GM12878 (cell line): Measurements from ENCODE around the gene CCDC136. TPM values are rescaled to one million over a fixed set of nuclear protein-coding genes. Genes with fewer than 3 reads are reported as not detected.

Source experiments
- BCL11A ChIP-seq: IDR thresholded peaks from 2 replicates; pipeline ENCODE4 v1.6.1; 2011; ENCODE audit warnings: low read depth, low read length
- FOXM1 ChIP-seq: IDR thresholded peaks from 2 replicates; pipeline ENCODE4 v1.6.1; 2012; ENCODE audit warnings: low read depth, mild to moderate bottlenecking, inconsistent platforms, low read length, moderate library complexity
- MEF2A ChIP-seq: IDR thresholded peaks from 2 replicates; pipeline ENCODE4 v1.6.1; 2011; ENCODE audit warnings: low read depth, mild to moderate bottlenecking, low read length, moderate library complexity; ENCODE audit not compliant: insufficient read depth
- NR2C1 ChIP-seq: fragments of 450-650 bp; IDR thresholded peaks from 2 replicates; pipeline ENCODE4 v1.6.1; 2017; ENCODE audit warnings: antibody characterized with exemption, mild to moderate bottlenecking, moderate library complexity
- POU2F2 ChIP-seq: IDR thresholded peaks from 3 replicates; pipeline ENCODE4 v1.6.1; 2011; ENCODE audit warnings: low read depth, mild to moderate bottlenecking, low read length, borderline replicate concordance
- SIN3A ChIP-seq: IDR thresholded peaks from 2 replicates; pipeline ENCODE4 v1.6.1; 2012; ENCODE audit warnings: low read depth, low read length, improper control_type of control experiment
- ZNF24 ChIP-seq: fragments of 450-650 bp; IDR thresholded peaks from 2 replicates; pipeline ENCODE4 v1.6.1; 2017; ENCODE audit warnings: antibody characterized with exemption, mild to moderate bottlenecking
- polyA plus RNA-seq, 11 experiments: library from polyadenylated mRNA; depleted of rRNA in 4 of 11; unstranded in 6 of 11; stranded (reverse) in 5 of 11; fragments of >200 nt; fragmentation: Nextera tagmentation in 4 of 11; fragmentation: Illumina TruSeq in 1 of 11; extraction: Ambion mirVana in 4 of 11; extraction: Trizol in 1 of 11; gene quantifications; 1 replicate in 1 of 11; 2 replicates in 10 of 11; pipeline versions ENCODE4 v1.2.1 to v1.2.3, GENCODE V29; 2011 to 2016; ENCODE audit warnings: inconsistent platforms in 2 of 11, missing spikeins in 2 of 11, low read depth in 1 of 11
- total RNA-seq, 4 experiments: library from RNA; depleted of rRNA in 3 of 4; stranded (reverse); fragments of >200 nt in 3 of 4; fragmentation: Illumina TruSeq in 1 of 4; extraction: Trizol in 1 of 4; gene quantifications; 2 replicates each; pipeline versions ENCODE4 v1.2.1 to v1.2.3, GENCODE V29; 2013 to 2021
- TF ChIP-seq, protein P1 (sequence below): fragments of 450-650 bp; IDR thresholded peaks from 2 replicates; pipeline ENCODE4 v1.6.1; 2017; ENCODE audit warnings: mild to moderate bottlenecking, moderate library complexity
- TF ChIP-seq, protein P2 (sequence below): fragments of 450-650 bp; formaldehyde crosslinking; IDR thresholded peaks from 2 replicates; pipeline ENCODE4 v1.5.0; 2022; ENCODE audit warnings: mild to moderate bottlenecking, missing genetic modification characterization
- TF ChIP-seq, protein P3 (sequence below): IDR thresholded peaks from 2 replicates; pipeline ENCODE4 v1.6.1; 2011; ENCODE audit warnings: low read depth, low read length, improper control_type of control experiment, borderline replicate concordance

The CCDC136 gene
- total and polyA plus RNA-seq, 10 of the 15 experiments (the other 5 are each of a cell fraction or from before 2014, with no cell fraction given), result 0.32 to 4.8 (median 1.5) TPM

DNA sequence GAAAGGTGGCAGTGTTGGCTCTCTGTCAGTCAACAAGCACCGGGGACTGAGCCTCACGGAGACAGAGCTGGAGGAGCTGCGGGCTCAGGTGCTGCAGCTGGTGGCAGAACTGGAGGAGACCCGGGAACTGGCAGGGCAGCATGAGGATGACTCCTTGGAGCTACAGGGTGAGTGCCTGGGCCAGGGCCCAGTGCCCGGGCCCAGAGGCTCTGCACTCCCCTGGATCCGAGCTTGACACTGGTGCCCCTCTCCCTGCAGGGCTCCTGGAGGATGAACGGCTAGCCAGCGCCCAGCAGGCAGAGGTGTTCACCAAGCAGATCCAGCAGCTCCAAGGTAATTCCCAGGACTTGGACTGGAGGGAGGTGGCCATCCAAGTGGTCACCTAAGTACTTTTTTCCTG is 2.7 kb downstream of the CCDC136 start (continued):
- TF ChIP-seq, protein P1, sequence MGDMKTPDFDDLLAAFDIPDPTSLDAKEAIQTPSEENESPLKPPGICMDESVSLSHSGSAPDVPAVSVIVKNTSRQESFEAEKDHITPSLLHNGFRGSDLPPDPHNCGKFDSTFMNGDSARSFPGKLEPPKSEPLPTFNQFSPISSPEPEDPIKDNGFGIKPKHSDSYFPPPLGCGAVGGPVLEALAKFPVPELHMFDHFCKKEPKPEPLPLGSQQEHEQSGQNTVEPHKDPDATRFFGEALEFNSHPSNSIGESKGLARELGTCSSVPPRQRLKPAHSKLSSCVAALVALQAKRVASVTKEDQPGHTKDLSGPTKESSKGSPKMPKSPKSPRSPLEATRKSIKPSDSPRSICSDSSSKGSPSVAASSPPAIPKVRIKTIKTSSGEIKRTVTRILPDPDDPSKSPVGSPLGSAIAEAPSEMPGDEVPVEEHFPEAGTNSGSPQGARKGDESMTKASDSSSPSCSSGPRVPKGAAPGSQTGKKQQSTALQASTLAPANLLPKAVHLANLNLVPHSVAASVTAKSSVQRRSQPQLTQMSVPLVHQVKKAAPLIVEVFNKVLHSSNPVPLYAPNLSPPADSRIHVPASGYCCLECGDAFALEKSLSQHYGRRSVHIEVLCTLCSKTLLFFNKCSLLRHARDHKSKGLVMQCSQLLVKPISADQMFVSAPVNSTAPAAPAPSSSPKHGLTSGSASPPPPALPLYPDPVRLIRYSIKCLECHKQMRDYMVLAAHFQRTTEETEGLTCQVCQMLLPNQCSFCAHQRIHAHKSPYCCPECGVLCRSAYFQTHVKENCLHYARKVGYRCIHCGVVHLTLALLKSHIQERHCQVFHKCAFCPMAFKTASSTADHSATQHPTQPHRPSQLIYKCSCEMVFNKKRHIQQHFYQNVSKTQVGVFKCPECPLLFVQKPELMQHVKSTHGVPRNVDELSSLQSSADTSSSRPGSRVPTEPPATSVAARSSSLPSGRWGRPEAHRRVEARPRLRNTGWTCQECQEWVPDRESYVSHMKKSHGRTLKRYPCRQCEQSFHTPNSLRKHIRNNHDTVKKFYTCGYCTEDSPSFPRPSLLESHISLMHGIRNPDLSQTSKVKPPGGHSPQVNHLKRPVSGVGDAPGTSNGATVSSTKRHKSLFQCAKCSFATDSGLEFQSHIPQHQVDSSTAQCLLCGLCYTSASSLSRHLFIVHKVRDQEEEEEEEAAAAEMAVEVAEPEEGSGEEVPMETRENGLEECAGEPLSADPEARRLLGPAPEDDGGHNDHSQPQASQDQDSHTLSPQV, result no peak
- TF ChIP-seq, protein P2, sequence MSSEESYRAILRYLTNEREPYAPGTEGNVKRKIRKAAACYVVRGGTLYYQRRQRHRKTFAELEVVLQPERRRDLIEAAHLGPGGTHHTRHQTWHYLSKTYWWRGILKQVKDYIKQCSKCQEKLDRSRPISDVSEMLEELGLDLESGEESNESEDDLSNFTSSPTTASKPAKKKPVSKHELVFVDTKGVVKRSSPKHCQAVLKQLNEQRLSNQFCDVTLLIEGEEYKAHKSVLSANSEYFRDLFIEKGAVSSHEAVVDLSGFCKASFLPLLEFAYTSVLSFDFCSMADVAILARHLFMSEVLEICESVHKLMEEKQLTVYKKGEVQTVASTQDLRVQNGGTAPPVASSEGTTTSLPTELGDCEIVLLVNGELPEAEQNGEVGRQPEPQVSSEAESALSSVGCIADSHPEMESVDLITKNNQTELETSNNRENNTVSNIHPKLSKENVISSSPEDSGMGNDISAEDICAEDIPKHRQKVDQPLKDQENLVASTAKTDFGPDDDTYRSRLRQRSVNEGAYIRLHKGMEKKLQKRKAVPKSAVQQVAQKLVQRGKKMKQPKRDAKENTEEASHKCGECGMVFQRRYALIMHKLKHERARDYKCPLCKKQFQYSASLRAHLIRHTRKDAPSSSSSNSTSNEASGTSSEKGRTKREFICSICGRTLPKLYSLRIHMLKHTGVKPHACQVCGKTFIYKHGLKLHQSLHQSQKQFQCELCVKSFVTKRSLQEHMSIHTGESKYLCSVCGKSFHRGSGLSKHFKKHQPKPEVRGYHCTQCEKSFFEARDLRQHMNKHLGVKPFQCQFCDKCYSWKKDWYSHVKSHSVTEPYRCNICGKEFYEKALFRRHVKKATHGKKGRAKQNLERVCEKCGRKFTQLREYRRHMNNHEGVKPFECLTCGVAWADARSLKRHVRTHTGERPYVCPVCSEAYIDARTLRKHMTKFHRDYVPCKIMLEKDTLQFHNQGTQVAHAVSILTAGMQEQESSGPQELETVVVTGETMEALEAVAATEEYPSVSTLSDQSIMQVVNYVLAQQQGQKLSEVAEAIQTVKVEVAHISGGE (CRISPR knock-in tag), result no peak
- TF ChIP-seq NR2C1 (no peak), MEF2A (no peak), POU2F2 (no peak), SIN3A (no peak), BCL11A (no peak), FOXM1 (no peak), ZNF24 (no peak)
- TF ChIP-seq, protein P3, sequence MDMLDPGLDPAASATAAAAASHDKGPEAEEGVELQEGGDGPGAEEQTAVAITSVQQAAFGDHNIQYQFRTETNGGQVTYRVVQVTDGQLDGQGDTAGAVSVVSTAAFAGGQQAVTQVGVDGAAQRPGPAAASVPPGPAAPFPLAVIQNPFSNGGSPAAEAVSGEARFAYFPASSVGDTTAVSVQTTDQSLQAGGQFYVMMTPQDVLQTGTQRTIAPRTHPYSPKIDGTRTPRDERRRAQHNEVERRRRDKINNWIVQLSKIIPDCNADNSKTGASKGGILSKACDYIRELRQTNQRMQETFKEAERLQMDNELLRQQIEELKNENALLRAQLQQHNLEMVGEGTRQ, result no peak
